Liver (tissue), 3 donors: ENCODE measurements around the gene GCGR.

Experiments used
- EGR1 ChIP-seq, 2 donors: IDR thresholded peaks; 2 replicates each; pipeline ENCODE4 v1.6.1; 2016 to 2018; ENCODE audit warnings: antibody characterized with exemption in 2 of 2, low read depth in 2 of 2
- FOXA1 ChIP-seq: IDR thresholded peaks from 2 replicates; pipeline ENCODE4 v1.6.1; 2016; ENCODE audit warnings: antibody characterized with exemption
- GABPA ChIP-seq, 2 donors: IDR thresholded peaks in 1 of 2; conservative IDR thresholded peaks in 1 of 2; 2 replicates each; pipeline ENCODE4 v1.6.1; 2016; ENCODE audit warnings: antibody characterized with exemption in 2 of 2, mild to moderate bottlenecking in 1 of 2, moderate library complexity in 1 of 2
- JUND ChIP-seq, 2 donors: IDR thresholded peaks; 2 replicates each; pipeline ENCODE4 v1.6.1; 2016; ENCODE audit warnings: antibody characterized with exemption in 2 of 2
- RAD21 ChIP-seq, 2 donors: IDR thresholded peaks; 2 replicates each; pipeline ENCODE4 v1.6.1; 2016; ENCODE audit warnings: antibody characterized with exemption in 2 of 2, mild to moderate bottlenecking in 2 of 2
- TAF1 ChIP-seq: conservative IDR thresholded peaks from 2 replicates; pipeline ENCODE4 v1.6.1; 2016; ENCODE audit warnings: antibody characterized with exemption, mild to moderate bottlenecking
- YY1 ChIP-seq: IDR thresholded peaks from 2 replicates; pipeline ENCODE4 v1.6.1; 2016; ENCODE audit warnings: antibody characterized with exemption, mild to moderate bottlenecking
- TF ChIP-seq, protein P1 (sequence below): fragments of 150-350 bp; IDR thresholded peaks from 2 replicates; pipeline ENCODE4 v1.5.1; 2017; ENCODE audit warnings: improper control_type of control experiment, low read depth, low read length; ENCODE audit not compliant: missing input control
- TF ChIP-seq, protein P2 (sequence below): IDR thresholded peaks from 2 replicates; pipeline ENCODE4 v1.6.1; 2016; ENCODE audit warnings: antibody characterized with exemption
- TF ChIP-seq, protein P3 (sequence below): IDR thresholded peaks from 2 replicates; pipeline ENCODE4 v1.6.1; 2016; ENCODE audit warnings: antibody characterized with exemption
- donor health status: healthy.
- donor health status: healthy.

DNA sequence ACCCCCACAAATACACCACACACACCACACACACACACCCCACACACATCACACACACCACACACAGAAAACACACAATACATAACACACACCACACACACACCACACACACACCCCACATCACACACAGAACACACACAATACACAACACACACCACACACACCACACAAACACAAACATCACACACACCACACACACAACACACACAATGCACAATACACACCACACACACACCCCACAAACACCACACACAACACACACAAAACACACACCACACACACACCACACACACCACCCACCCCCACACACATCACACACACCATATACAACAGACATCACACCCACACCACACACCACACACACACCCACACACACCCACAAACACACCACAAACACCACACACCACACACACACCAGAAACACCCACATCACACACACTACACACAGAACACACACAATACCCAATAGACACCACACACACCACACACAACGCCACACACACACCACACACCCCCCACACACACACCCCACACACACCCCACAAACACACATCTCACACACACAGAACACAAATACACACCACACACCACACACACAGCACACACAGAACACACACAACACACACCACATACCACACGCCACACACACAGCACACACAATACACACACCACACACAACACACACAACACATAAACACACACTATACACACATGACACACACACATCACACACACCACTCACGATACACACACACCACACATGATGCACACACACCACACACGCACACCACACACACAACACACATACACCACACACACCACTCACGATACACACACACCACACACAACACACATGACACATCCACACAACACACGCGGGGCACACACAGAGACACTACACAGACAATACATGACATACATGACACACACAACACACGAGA, 11.0 kb upstream of the GCGR start:
- TF ChIP-seq GABPA (IDR thresholded peaks at IDR 0.05 in 1 of 2, conservative IDR thresholded peaks at IDR 0.05 in 1 of 2) (no peak), EGR1 (IDR thresholded peaks at IDR 0.05; ENCODE audit: low read depth in 2 of 2) (no peak), RAD21 (IDR thresholded peaks at IDR 0.05) (no peak), TAF1 (no peak), YY1 (no peak), JUND (IDR thresholded peaks at IDR 0.05) (no peak), FOXA1 (no peak)
- TF ChIP-seq, protein P1, sequence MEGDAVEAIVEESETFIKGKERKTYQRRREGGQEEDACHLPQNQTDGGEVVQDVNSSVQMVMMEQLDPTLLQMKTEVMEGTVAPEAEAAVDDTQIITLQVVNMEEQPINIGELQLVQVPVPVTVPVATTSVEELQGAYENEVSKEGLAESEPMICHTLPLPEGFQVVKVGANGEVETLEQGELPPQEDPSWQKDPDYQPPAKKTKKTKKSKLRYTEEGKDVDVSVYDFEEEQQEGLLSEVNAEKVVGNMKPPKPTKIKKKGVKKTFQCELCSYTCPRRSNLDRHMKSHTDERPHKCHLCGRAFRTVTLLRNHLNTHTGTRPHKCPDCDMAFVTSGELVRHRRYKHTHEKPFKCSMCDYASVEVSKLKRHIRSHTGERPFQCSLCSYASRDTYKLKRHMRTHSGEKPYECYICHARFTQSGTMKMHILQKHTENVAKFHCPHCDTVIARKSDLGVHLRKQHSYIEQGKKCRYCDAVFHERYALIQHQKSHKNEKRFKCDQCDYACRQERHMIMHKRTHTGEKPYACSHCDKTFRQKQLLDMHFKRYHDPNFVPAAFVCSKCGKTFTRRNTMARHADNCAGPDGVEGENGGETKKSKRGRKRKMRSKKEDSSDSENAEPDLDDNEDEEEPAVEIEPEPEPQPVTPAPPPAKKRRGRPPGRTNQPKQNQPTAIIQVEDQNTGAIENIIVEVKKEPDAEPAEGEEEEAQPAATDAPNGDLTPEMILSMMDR = no peak
- TF ChIP-seq, protein P2, sequence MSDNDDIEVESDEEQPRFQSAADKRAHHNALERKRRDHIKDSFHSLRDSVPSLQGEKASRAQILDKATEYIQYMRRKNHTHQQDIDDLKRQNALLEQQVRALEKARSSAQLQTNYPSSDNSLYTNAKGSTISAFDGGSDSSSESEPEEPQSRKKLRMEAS = no peak
- TF ChIP-seq, protein P3, sequence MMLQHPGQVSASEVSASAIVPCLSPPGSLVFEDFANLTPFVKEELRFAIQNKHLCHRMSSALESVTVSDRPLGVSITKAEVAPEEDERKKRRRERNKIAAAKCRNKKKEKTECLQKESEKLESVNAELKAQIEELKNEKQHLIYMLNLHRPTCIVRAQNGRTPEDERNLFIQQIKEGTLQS = no peak
